Mesenchymal stem cell (in vitro differentiated cells and primary cell): ENCODE data around the gene EVA1C.

Source experiments
- DNase-seq: peaks from one replicate; pipeline ENCODE4 v3.0.0-alpha.2; 2013
- H2AFZ ChIP-seq: one replicate; pipeline ENCODE4 v1.6.1; 2013; ENCODE audit warnings: low read depth, mild to moderate bottlenecking, control low read depth, inconsistent platforms, low read length, moderate library complexity
- H2AK5ac ChIP-seq: 2 replicates; pipeline ENCODE4 v1.6.1; 2013; ENCODE audit warnings: low read length, moderate library complexity, mild to moderate bottlenecking, inconsistent platforms; ENCODE audit not compliant: severe bottlenecking
- H2BK120ac ChIP-seq: one replicate; pipeline ENCODE4 v1.6.1; 2013; ENCODE audit warnings: low read depth, mild to moderate bottlenecking, inconsistent platforms, low read length, moderate library complexity
- H2BK12ac ChIP-seq, 2 experiments: one replicate each; pipeline ENCODE4 v1.6.1; 2013; ENCODE audit warnings: inconsistent platforms in 2 of 2, low read length in 2 of 2, mild to moderate bottlenecking in 2 of 2, moderate library complexity in 2 of 2, control low read depth in 1 of 2
- H2BK15ac ChIP-seq: one replicate; pipeline ENCODE4 v1.6.1; 2013; ENCODE audit warnings: mild to moderate bottlenecking, low read depth, inconsistent platforms; ENCODE audit not compliant: poor library complexity, severe bottlenecking
- H2BK5ac ChIP-seq: 2 replicates; pipeline ENCODE4 v1.6.1; 2013; ENCODE audit warnings: low read depth, mild to moderate bottlenecking, low read length, control low read depth, inconsistent platforms; ENCODE audit not compliant: poor library complexity, severe bottlenecking
- H3K14ac ChIP-seq, 2 experiments: one replicate each; pipeline ENCODE4 v1.6.1; 2013; ENCODE audit warnings: inconsistent platforms in 2 of 2, low read length in 2 of 2, control low read depth in 1 of 2, mild to moderate bottlenecking in 1 of 2, moderate library complexity in 1 of 2
- H3K18ac ChIP-seq, 2 experiments: one replicate each; pipeline ENCODE4 v1.6.1; 2013; ENCODE audit warnings: inconsistent platforms in 2 of 2, low read length in 2 of 2, control low read depth in 1 of 2, low read depth in 1 of 2, mild to moderate bottlenecking in 1 of 2
- H3K23ac ChIP-seq, 2 experiments: one replicate each; pipeline ENCODE4 v1.6.1; 2013; ENCODE audit warnings: inconsistent platforms in 2 of 2, low read length in 2 of 2, mild to moderate bottlenecking in 2 of 2, moderate library complexity in 2 of 2, control low read depth in 1 of 2
- H3K27ac ChIP-seq: 2 replicates; pipeline ENCODE4 v1.5.1; 2013; ENCODE audit warnings: mild to moderate bottlenecking, moderate library complexity, low read length, control low read depth, inconsistent platforms; ENCODE audit not compliant: poor library complexity, severe bottlenecking
- H3K27me3 ChIP-seq, 2 experiments: 2 replicates each; pipeline versions ENCODE4 v1.6.1 to v1.7.0; 2013; ENCODE audit warnings: low read length in 2 of 2, mild to moderate bottlenecking in 2 of 2, moderate library complexity in 2 of 2, control low read depth in 1 of 2, inconsistent platforms in 1 of 2; ENCODE audit not compliant: control insufficient read depth in 1 of 2, insufficient read depth in 1 of 2
- H3K36me3 ChIP-seq, 2 experiments: 2 replicates each; pipeline versions ENCODE4 v1.6.1 to v1.7.0; 2013; ENCODE audit warnings: low read length in 2 of 2, control low read depth in 1 of 2, inconsistent platforms in 1 of 2, low read depth in 1 of 2, mild to moderate bottlenecking in 1 of 2; ENCODE audit not compliant: insufficient read depth in 2 of 2, control insufficient read depth in 1 of 2
- H3K4ac ChIP-seq, 2 experiments: one replicate each; pipeline ENCODE4 v1.6.1; 2013; ENCODE audit warnings: inconsistent platforms in 2 of 2, low read length in 2 of 2, mild to moderate bottlenecking in 2 of 2, moderate library complexity in 2 of 2, control low read depth in 1 of 2, low read depth in 1 of 2
- H3K4me1 ChIP-seq: 2 replicates; pipeline ENCODE4 v1.6.1; 2013; ENCODE audit warnings: low read depth, low read length, control low read depth; ENCODE audit not compliant: control insufficient read depth, insufficient read depth
- H3K4me2 ChIP-seq: 2 replicates; pipeline ENCODE4 v1.6.1; 2013; ENCODE audit warnings: low read length, mild to moderate bottlenecking, inconsistent platforms; ENCODE audit not compliant: poor library complexity, severe bottlenecking
- H3K4me3 ChIP-seq, 2 experiments: 2 replicates each; pipeline versions ENCODE4 v1.5.1 to v1.7.0; 2013; ENCODE audit warnings: low read length in 2 of 2, mild to moderate bottlenecking in 2 of 2, control low read depth in 1 of 2, low read depth in 1 of 2; ENCODE audit not compliant: insufficient read depth in 1 of 2
- H3K79me1 ChIP-seq: replicated peaks from 2 replicates; pipeline ENCODE4 v1.6.1; 2013; ENCODE audit warnings: mild to moderate bottlenecking, control low read depth, low read length, inconsistent platforms; ENCODE audit not compliant: poor library complexity, severe bottlenecking
- H3K9ac ChIP-seq: 2 replicates; pipeline ENCODE4 v1.7.0; 2013; ENCODE audit warnings: mild to moderate bottlenecking, low read length, moderate library complexity
- H3K9me3 ChIP-seq: 2 replicates; pipeline ENCODE4 v1.7.0; 2013; ENCODE audit warnings: mild to moderate bottlenecking, low read length; ENCODE audit not compliant: control insufficient read depth
- H4K8ac ChIP-seq: one replicate; pipeline ENCODE4 v1.6.1; 2013; ENCODE audit warnings: inconsistent platforms, mild to moderate bottlenecking, low read length, moderate library complexity
- H4K91ac ChIP-seq: one replicate; pipeline ENCODE4 v1.6.1; 2013; ENCODE audit warnings: mild to moderate bottlenecking, low read length, inconsistent platforms
- WGBS: methylation state at CpG from one replicate; pipeline ENCODE4 v1.1.7; 2013; ENCODE audit warnings: mixed read lengths; 5-methylcytosine and 5-hydroxymethylcytosine counted together

Gene EVA1C

GRCh38 chr21:32549440-32549839 is 136.9 kb downstream of the EVA1C start:
- Histone ChIP-seq H2BK12ac (no peak overlapping the region), H2BK5ac (no peak overlapping the region), H3K4me1 (no peaks in the 10 kb centered on the region), H3K18ac (no peak overlapping the region), H3K79me1 (no peaks in the 10 kb centered on the region), H2AFZ (no peak overlapping the region), H2AK5ac (no peak overlapping the region), H4K91ac (no peak overlapping the region), H3K4me2 (no peak overlapping the region), H3K27ac (no peak overlapping the region), H3K4ac (no peak overlapping the region), H4K8ac (no peak overlapping the region), H3K9ac (no peak overlapping the region), H2BK15ac (no peak overlapping the region), H3K36me3 (no peaks in the 10 kb centered on the region), H3K27me3 (peaks cover 0 to 16% of the 10 kb centered on the region in 2 experiments), H3K4me3 (no peak overlapping the region), H3K9me3 (no peaks in the 10 kb centered on the region), H3K14ac (no peak overlapping the region), H3K23ac (no peak overlapping the region), H2BK120ac (no peak overlapping the region)
- 30% methylated on average over 1 of the region's 1 CpG for WGBS
- no peak for DNase-seq

DNA sequence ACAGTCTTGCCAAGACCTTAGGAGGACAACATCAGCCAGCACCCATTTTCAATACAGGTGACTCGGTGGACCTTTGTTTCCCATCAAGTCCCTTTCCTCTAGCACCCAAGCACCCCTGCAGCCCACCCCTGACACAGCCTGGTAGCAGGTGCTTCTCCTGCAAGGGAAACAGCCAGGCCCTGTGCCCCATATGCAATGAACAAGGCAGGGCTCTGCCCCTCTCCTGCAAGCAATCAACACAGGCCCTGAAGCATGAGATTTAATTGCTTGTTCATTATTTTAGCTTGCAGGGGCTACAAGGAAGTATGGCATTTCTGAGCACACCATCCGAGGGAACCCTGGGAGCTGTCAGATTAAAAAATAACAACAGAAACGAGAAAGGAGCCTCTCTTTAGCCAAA is 137.4 kb downstream of the EVA1C start:
- no peak overlapping the region for H3K23ac ChIP-seq
- no peak overlapping the region for H3K9ac ChIP-seq
- WGBS = 59% methylated on average over 3 of the region's 3 CpGs
- no peak overlapping the region for H4K8ac ChIP-seq
- peaks cover 0 to 16% of the 10 kb centered on the region in 2 experiments for H3K27me3 ChIP-seq
- H2BK15ac ChIP-seq = no peak overlapping the region
- no peak overlapping the region for H2BK120ac ChIP-seq
- H3K4me3 ChIP-seq = no peak overlapping the region
- DNase-seq = no peak
- no peak overlapping the region for H2BK12ac ChIP-seq
- H3K4ac ChIP-seq = no peak overlapping the region
- no peak overlapping the region for H3K27ac ChIP-seq
- no peak overlapping the region for H3K18ac ChIP-seq
- H2AK5ac ChIP-seq = no peak overlapping the region
- H3K14ac ChIP-seq = no peak overlapping the region
- H4K91ac ChIP-seq = no peak overlapping the region
- H3K36me3 ChIP-seq = no peaks in the 10 kb centered on the region
- no peaks in the 10 kb centered on the region for H3K79me1 ChIP-seq
- H2BK5ac ChIP-seq = no peak overlapping the region
- H3K9me3 ChIP-seq = no peaks in the 10 kb centered on the region
- H2AFZ ChIP-seq = no peak overlapping the region
- no peaks in the 10 kb centered on the region for H3K4me1 ChIP-seq
- H3K4me2 ChIP-seq = no peak overlapping the region

DNA sequence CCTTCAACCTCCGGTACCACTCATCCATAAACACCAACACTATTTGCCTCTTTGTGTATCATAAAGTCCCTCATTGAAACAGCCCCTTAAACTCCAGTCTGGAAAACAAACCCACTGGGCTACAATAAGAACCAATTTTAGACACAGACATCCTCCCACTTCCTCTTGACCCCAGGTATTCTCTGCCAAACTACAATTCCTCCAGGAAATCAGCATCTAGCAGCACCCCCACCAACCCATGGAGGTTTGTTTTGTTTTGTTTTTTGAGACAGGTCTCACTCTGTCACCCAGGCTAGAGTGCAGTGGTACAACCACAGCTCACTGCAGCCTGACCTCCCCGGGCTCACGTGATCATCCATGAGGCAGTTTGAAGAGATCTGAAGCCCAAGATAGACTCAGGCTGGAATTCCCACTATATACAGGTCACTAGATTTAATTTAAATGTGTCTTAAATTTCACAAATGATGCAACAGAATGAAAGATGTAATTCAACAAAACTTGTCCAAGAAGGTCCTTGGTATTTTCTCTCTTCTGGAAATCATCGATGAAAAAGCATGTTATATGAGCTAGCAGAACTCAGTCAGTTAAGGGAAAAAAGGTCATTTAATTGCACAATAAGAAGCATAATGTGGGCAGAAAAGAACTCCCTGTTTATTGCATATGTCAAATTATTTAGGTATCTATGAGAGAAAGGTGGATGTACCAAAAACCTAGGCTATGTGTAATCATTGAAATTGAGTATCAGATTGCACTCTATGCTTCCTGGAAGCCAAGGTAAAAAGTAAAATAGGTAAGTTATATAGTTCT is 142.5 kb downstream of the EVA1C start:
- no peaks in the 10 kb centered on the region for H3K36me3 ChIP-seq
- no peak overlapping the region for H3K23ac ChIP-seq
- H3K27me3 ChIP-seq = peaks cover 0 to 16% of the 10 kb centered on the region in 2 experiments
- no peak overlapping the region for H3K4me3 ChIP-seq
- 95% methylated on average over 4 of the region's 4 CpGs for WGBS
- no peak overlapping the region for H4K91ac ChIP-seq
- no peak overlapping the region for H2BK12ac ChIP-seq
- H2BK5ac ChIP-seq = no peak overlapping the region
- no peak overlapping the region for H3K18ac ChIP-seq
- no peaks in the 10 kb centered on the region for H3K79me1 ChIP-seq
- H2BK120ac ChIP-seq = no peak overlapping the region
- no peak overlapping the region for H3K27ac ChIP-seq
- no peak overlapping the region for H2AK5ac ChIP-seq
- H2AFZ ChIP-seq = no peak overlapping the region
- no peak overlapping the region for H2BK15ac ChIP-seq
- no peak overlapping the region for H3K4me2 ChIP-seq
- no peak overlapping the region for H3K14ac ChIP-seq
- no peaks in the 10 kb centered on the region for H3K4me1 ChIP-seq
- no peak overlapping the region for H4K8ac ChIP-seq
- H3K9me3 ChIP-seq = no peaks in the 10 kb centered on the region
- no peak overlapping the region for H3K4ac ChIP-seq
- DNase-seq = no peak
- no peak overlapping the region for H3K9ac ChIP-seq

- H3K14ac ChIP-seq = no peak overlapping the region
- no peak overlapping the region for H2AFZ ChIP-seq
- H3K9ac ChIP-seq = no peak overlapping the region
- no peaks in the 10 kb centered on the region for H3K4me1 ChIP-seq
- no peak overlapping the region for H2AK5ac ChIP-seq
- H2BK5ac ChIP-seq = no peak overlapping the region
- no peaks in the 10 kb centered on the region for H3K79me1 ChIP-seq
- H2BK120ac ChIP-seq = no peak overlapping the region
- WGBS = 85% methylated on average over 3 of the region's 3 CpGs
- H2BK15ac ChIP-seq = no peak overlapping the region
- H3K4me2 ChIP-seq = no peak overlapping the region
- H4K8ac ChIP-seq = no peak overlapping the region
- no peak overlapping the region for H4K91ac ChIP-seq
- no peak overlapping the region for H3K27ac ChIP-seq
- H2BK12ac ChIP-seq = no peak overlapping the region
- peaks cover 0 to 3% of the 10 kb centered on the region in 2 experiments for H3K27me3 ChIP-seq
- no peak overlapping the region for H3K4me3 ChIP-seq
- no peak overlapping the region for H3K4ac ChIP-seq
- H3K18ac ChIP-seq = no peak overlapping the region
- H3K36me3 ChIP-seq = no peaks in the 10 kb centered on the region
- H3K23ac ChIP-seq = no peak overlapping the region
- DNase-seq = no peak
- H3K9me3 ChIP-seq = no peaks in the 10 kb centered on the region
Observed at GRCh38 chr21:32558106-32558505, 145.6 kb downstream of the EVA1C start.
